ENCODE measurements around the gene FARP1. TPM values are rescaled to one million over a fixed set of nuclear protein-coding genes. Genes with fewer than 3 reads are reported as not detected.

Gene FARP1
- total RNA-seq, 4 donors from 2014 or later, result 11.0 to 27.2 (median 13.6) TPM

- DNase-seq (ENCODE audit: low spot score in 2 of 2), result no peak
- WGBS, result 86% methylated on average over 5 of the region's 5 CpGs
- Histone ChIP-seq H3K27me3 (no peaks in the 10 kb centered on the region), H3K27ac (no peak overlapping the region), H3K9me3 (no peaks in the 10 kb centered on the region), H3K4me3 (no peak overlapping the region), H3K4me1 (peaks cover 33% of the 10 kb centered on the region), H3K36me3 (peaks cover 35% of the 10 kb centered on the region)
- no peak for TF ChIP-seq CTCF (IDR thresholded peaks at IDR 0.05)
- TF ChIP-seq POLR2A (IDR thresholded peaks at IDR 0.05), result no peak
- TF ChIP-seq POLR2AphosphoS5 (IDR thresholded peaks at IDR 0.05), result no peak
- no peak for TF ChIP-seq EP300 (IDR thresholded peaks at IDR 0.05)
Observed at GRCh38 chr13:98447130-98447529, 304.2 kb downstream of the FARP1 start.

- no peak overlapping the region for H3K27ac ChIP-seq
- no peak overlapping the region for H3K4me3 ChIP-seq
- no peaks in the 10 kb centered on the region for H3K9me3 ChIP-seq
- peaks cover 41% of the 10 kb centered on the region for H3K36me3 ChIP-seq
- no peak for DNase-seq (ENCODE audit: low spot score in 2 of 2)
- no peak for TF ChIP-seq EP300 (IDR thresholded peaks at IDR 0.05)
- TF ChIP-seq CTCF (IDR thresholded peaks at IDR 0.05), result peak; percentile 30 to 41
- peaks cover 35% of the 10 kb centered on the region for H3K4me1 ChIP-seq
- 75% methylated on average over 28 of the region's 28 CpGs for WGBS
- H3K27me3 ChIP-seq, result no peaks in the 10 kb centered on the region
Observed at GRCh38 chr13:98447881-98448641, 305.2 kb downstream of the FARP1 start.

- H3K27me3 ChIP-seq, result no peaks in the 10 kb centered on the region
- H3K27ac ChIP-seq, result no peak overlapping the region
- DNase-seq (ENCODE audit: low spot score in 2 of 2), result no peak
- peaks cover 41% of the 10 kb centered on the region for H3K36me3 ChIP-seq
- no peaks in the 10 kb centered on the region for H3K9me3 ChIP-seq
- H3K4me1 ChIP-seq, result peaks cover 35% of the 10 kb centered on the region
- no peak for TF ChIP-seq POLR2AphosphoS5 (IDR thresholded peaks at IDR 0.05)
- TF ChIP-seq CTCF (IDR thresholded peaks at IDR 0.05), result no peak
- TF ChIP-seq EP300 (IDR thresholded peaks at IDR 0.05), result no peak
- no peak for TF ChIP-seq POLR2A (IDR thresholded peaks at IDR 0.05)
- no peak overlapping the region for H3K4me3 ChIP-seq
- 88% methylated on average over 5 of the region's 5 CpGs for WGBS
Observed at GRCh38 chr13:98448642-98448928, 305.7 kb downstream of the FARP1 start.

GRCh38 chr13:98449273-98449672, 306.4 kb downstream of the FARP1 start:
- Histone ChIP-seq H3K4me1 (peaks cover 41% of the 10 kb centered on the region), H3K4me3 (no peak overlapping the region), H3K36me3 (peaks cover 41% of the 10 kb centered on the region), H3K27me3 (no peaks in the 10 kb centered on the region), H3K27ac (no peak overlapping the region), H3K9me3 (no peaks in the 10 kb centered on the region)
- TF ChIP-seq POLR2A (IDR thresholded peaks at IDR 0.05), result no peak
- no peak for TF ChIP-seq EP300 (IDR thresholded peaks at IDR 0.05)
- TF ChIP-seq POLR2AphosphoS5 (IDR thresholded peaks at IDR 0.05), result no peak
- TF ChIP-seq CTCF (IDR thresholded peaks at IDR 0.05), result no peak
- 95% methylated on average over 16 of the region's 16 CpGs for WGBS
- no peak for DNase-seq (ENCODE audit: low spot score in 2 of 2)

GRCh38 chr13:98450026-98450425, 307.1 kb downstream of the FARP1 start:
- Histone ChIP-seq H3K4me3 (no peak overlapping the region), H3K9me3 (no peaks in the 10 kb centered on the region), H3K4me1 (peaks cover 49% of the 10 kb centered on the region), H3K27me3 (no peaks in the 10 kb centered on the region), H3K27ac (no peak overlapping the region), H3K36me3 (peaks cover 41% of the 10 kb centered on the region)
- DNase-seq (ENCODE audit: low spot score in 2 of 2), result no peak
- WGBS, result 50% methylated on average over 1 of the region's 1 CpG
- TF ChIP-seq CTCF (IDR thresholded peaks at IDR 0.05), result no peak
- no peak for TF ChIP-seq EP300 (IDR thresholded peaks at IDR 0.05)
- no peak for TF ChIP-seq POLR2A (IDR thresholded peaks at IDR 0.05)
- no peak for TF ChIP-seq POLR2AphosphoS5 (IDR thresholded peaks at IDR 0.05)

Data from suprapubic skin (tissue), 4 donors.